GDM1 (cell line): ENCODE measurements around the gene HNRNPCL1.
"Not testable (repeated sequence)": the region's sequence is repeated elsewhere in the genome, so short reads cannot be mapped to it uniquely, and the experiment has no call there.

Experiments
- DNase-seq: peaks from one replicate; lab custom pipeline; 2025; lab: John Stamatoyannopoulos, UW

HNRNPCL1 gene

GRCh38 chr1:12848620-12849019, at the start of gene HNRNPCL1:
TSS of gene HNRNPCL1 (minus strand) at chr1:12848720. CDS start at chr1:12848289, 431 bp downstream.
- DNase-seq: not testable (repeated sequence)

- DNase-seq: not testable (repeated sequence)
These were observed 49.6 kb upstream of the HNRNPCL1 start, which contains the start of gene PRAMEF10 for GRCh38 chr1:12898170-12898569. TSS of gene PRAMEF10 (minus strand) at chr1:12898270. CDS start at chr1:12895847, 2,423 bp downstream.

GRCh38 chr1:12886101-12886500, 37.6 kb upstream of the HNRNPCL1 start, which contains the start of gene PRAMEF4:
TSS of gene PRAMEF4 (minus strand) at chr1:12886201. CDS start at chr1:12883394, 2,807 bp downstream.
- DNase-seq: not testable (repeated sequence)

GRCh38 chr1:12878453-12878852, 29.9 kb upstream of the HNRNPCL1 start:
- DNase-seq: not testable (repeated sequence)

GRCh38 chr1:12863131-12863880, 14.8 kb upstream of the HNRNPCL1 start:
- not testable (repeated sequence) for DNase-seq

- not testable (repeated sequence) for DNase-seq
These were observed 8.3 kb upstream of the HNRNPCL1 start, which contains the start of gene PRAMEF2 for GRCh38 chr1:12856786-12857185. TSS of gene PRAMEF2 (plus strand) at chr1:12857086. CDS start at chr1:12859010, 1,924 bp downstream.

- no peak for DNase-seq
These were observed 3.3 kb upstream of the HNRNPCL1 start for GRCh38 chr1:12851779-12852178.

- not testable (repeated sequence) for DNase-seq
These were observed 15.3 kb downstream of the HNRNPCL1 start for GRCh38 chr1:12833251-12833650.

GRCh38 chr1:12831310-12831709, 17.2 kb downstream of the HNRNPCL1 start, which contains the start of gene PRAMEF11:
TSS of gene PRAMEF11 (minus strand) at chr1:12831410. CDS start at chr1:12828789, 2,621 bp downstream.
- DNase-seq: not testable (repeated sequence)

- not testable (repeated sequence) for DNase-seq
These were observed 29.5 kb downstream of the HNRNPCL1 start for GRCh38 chr1:12819061-12819460.

GRCh38 chr1:12811409-12811784, 37.1 kb downstream of the HNRNPCL1 start:
- DNase-seq: no peak

- no peak for DNase-seq
These were observed 37.7 kb downstream of the HNRNPCL1 start for GRCh38 chr1:12810691-12811408.

- no peak for DNase-seq
These were observed 38.6 kb downstream of the HNRNPCL1 start for GRCh38 chr1:12809933-12810332.

GRCh38 chr1:12799730-12800129, 48.8 kb downstream of the HNRNPCL1 start:
- DNase-seq: no peak

GRCh38 chr1:12798911-12799310, 49.6 kb downstream of the HNRNPCL1 start:
- no peak for DNase-seq
